SKM-1 (cell line): ENCODE measurements around the gene LRRC14B.
A peak's percentile ranks its signal among the peaks of the same experiment; 100 is the strongest.

Experiments
- DNase-seq: peaks from one replicate; lab custom pipeline; 2025; ENCODE audit not compliant: unreplicated experiment; lab: John Stamatoyannopoulos, UW

The LRRC14B gene

GRCh38 chr5:173392-174290, 17.7 kb upstream of the LRRC14B start:
- DNase-seq, result no peak

GRCh38 chr5:174291-174600, 17.0 kb upstream of the LRRC14B start:
- DNase-seq, result no peak

GRCh38 chr5:174876-175465, 16.3 kb upstream of the LRRC14B start:
- DNase-seq, result no peak

GRCh38 chr5:176296-176823, 14.9 kb upstream of the LRRC14B start:
- no peak for DNase-seq

GRCh38 chr5:178110-178509, 13.2 kb upstream of the LRRC14B start:
- no peak for DNase-seq

GRCh38 chr5:179401-179800, 11.9 kb upstream of the LRRC14B start:
- no peak for DNase-seq

- DNase-seq, result no peak
Measured at GRCh38 chr5:180286-180918, 10.9 kb upstream of the LRRC14B start.

- DNase-seq, result no peak
Measured at GRCh38 chr5:181160-181559, 10.1 kb upstream of the LRRC14B start.

GRCh38 chr5:181566-181965, 9.7 kb upstream of the LRRC14B start:
- no peak for DNase-seq

- no peak for DNase-seq
Measured at GRCh38 chr5:182126-182525, 9.2 kb upstream of the LRRC14B start.

- DNase-seq, result no peak
Measured at GRCh38 chr5:184471-184870, 6.8 kb upstream of the LRRC14B start.

GRCh38 chr5:185095-186070, 5.9 kb upstream of the LRRC14B start:
- no peak for DNase-seq

GRCh38 chr5:186091-187041, 4.9 kb upstream of the LRRC14B start:
- no peak for DNase-seq

- no peak for DNase-seq
Measured at GRCh38 chr5:187042-187431, 4.3 kb upstream of the LRRC14B start.

GRCh38 chr5:187617-188451, 3.5 kb upstream of the LRRC14B start:
- no peak for DNase-seq

GRCh38 chr5:188488-189481, 2.5 kb upstream of the LRRC14B start:
- DNase-seq, result peak; percentile 66

GRCh38 chr5:189486-189885, 1.8 kb upstream of the LRRC14B start:
- DNase-seq, result no peak

- no peak for DNase-seq
Measured at GRCh38 chr5:189976-190365, 1.3 kb upstream of the LRRC14B start.
